NCI-H345 (cell line): ENCODE data around the gene CDKAL1.
"Not testable (repeated sequence)": the region's sequence is repeated elsewhere in the genome, so short reads cannot be mapped to it uniquely, and the experiment has no call there.

Experiments used
- DNase-seq: peaks from one replicate; lab custom pipeline; 2025; lab: John Stamatoyannopoulos, UW

The CDKAL1 gene

GRCh38 chr6:20708367-20709124 lies 174.3 kb downstream of the CDKAL1 start:
- no peak for DNase-seq

DNA sequence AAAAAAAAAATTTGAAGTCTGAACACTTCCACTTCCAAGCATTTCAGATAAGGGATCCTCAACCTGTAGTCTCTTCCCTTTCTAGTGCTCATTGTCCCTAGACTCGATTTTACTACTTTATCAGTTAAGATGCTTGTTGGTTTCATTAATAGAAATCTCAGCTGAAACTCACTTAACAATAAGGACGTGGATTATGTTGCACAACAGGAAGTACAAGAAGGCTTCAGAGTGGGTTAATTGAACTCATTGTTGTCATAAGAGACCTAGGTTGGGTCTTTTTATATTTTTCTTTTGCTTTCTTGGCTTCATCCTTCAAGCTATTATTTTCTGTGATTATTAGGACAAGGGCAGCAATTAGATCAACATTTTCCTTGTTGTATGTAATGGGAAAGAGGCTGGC lies 175.2 kb downstream of the CDKAL1 start:
- no peak for DNase-seq

DNA sequence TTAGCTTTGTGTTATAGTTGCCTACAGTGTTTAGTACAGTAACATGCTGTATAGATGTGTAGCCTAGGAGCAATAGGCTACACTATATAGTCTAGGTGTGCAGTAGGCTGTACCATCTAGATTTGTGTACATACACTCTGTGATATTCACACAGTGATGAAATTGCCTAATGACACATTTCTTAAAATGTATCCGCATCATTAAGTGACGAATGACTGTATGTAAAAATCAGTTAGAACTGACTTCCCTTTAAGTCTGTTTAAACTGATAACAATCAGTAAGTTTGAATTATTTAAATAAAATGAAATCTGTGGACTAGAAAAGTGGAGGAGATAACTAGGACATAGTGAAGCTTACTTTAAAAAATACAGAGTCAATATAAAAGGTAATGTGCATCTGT lies 176.1 kb downstream of the CDKAL1 start:
- DNase-seq = no peak

- DNase-seq = no peak
Measured at GRCh38 chr6:20711518-20711917, 177.3 kb downstream of the CDKAL1 start.

- DNase-seq = peak; percentile 40
Measured at GRCh38 chr6:20712011-20712410, 177.8 kb downstream of the CDKAL1 start.

DNA sequence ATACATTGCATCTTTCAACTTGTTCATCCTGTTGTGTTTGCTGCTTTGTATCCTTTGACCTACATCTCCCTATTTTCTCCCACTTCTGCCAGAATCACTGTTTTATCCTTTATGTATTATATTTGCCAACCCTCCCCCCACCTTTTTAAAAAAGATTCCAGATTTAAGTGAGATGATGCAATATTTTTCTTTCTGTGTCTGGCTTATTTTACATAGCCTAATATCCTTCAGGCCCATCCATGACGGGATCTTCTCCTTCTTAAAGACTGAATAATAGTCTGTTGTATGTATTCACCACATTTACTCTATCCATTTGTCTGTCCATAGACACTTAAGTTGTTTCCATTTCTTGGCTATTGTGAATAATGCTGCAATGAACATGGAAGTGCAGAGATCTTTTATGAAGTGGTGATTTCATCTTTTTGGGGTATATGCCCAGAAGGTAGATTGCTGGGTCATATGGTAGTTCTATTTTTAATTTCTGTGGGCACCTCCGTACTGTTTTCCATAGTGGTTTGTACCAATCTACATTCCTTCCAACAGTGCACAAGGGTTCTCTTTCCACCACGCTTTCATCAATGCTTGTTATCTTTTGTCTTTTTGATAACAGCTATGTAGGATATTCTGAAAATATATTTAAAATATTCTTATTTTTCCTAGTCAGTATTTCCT lies 181.0 kb downstream of the CDKAL1 start:
- no peak for DNase-seq

- DNase-seq = no peak
Measured at GRCh38 chr6:20716865-20717264, 182.6 kb downstream of the CDKAL1 start.

GRCh38 chr6:20717743-20718142 lies 183.5 kb downstream of the CDKAL1 start:
- DNase-seq = peak; percentile 71

DNA sequence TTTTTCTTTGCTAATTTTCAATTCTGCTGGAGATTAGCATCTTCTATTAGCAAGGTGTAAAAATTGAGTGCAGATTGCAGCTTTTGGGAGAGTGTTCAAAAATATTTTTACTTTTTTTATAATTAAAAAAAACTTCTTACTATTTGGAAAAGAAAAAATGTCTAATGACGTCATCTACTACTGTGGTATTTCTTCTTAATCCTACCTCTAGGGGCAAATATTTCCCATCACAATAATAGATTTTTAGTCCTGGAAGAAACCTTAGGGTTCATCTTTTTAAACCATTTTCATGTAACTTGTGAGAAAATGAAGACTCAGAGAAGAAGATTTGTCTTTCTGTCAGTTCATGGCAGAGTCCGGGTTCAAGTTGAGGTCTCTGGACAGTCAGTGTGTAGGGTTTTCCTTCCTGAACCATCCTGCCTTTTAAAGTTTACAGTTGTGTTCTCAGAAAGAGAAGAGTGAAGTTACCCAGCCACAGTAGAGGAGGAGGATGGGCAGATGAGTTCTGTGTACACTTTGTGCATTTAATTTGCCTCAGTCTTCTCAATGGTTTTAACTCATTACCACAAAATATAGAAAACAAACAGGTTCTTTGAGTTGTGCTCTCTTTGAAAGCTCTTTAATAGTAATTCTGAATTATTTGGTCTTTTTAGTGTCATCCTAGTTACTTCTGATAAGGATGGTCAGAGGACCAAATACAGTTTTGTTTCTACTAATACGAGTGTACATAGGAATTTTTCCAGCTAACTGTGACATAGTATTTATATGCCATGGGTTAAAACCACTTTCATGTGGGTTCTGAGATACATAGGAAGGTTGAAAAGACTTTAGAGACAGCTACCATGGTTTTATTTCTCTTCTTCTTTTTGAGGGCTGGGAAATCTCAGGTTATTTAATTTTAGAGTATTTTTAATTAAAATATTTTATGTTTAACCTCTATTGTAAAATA lies 184.7 kb downstream of the CDKAL1 start:
- DNase-seq = no peak

GRCh38 chr6:20719980-20720379 lies 185.7 kb downstream of the CDKAL1 start:
- no peak for DNase-seq

DNA sequence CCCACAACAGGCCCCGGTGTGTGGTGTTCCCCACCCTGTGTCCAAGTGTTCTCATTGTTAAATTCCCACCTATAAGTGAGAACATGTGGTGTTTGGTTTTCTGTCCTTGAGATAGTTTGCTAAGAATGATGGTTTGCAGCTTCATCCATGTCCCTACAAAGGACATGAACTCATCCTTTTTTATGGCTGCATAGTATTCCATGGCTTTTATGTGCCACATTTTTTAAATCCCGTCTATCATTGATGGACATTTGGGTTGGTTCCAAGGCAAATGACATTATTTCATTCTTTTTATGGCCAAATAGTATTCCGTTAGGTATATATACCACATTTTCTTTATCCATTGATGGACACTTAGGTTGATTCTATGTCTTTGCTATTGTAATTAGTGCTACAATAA lies 186.9 kb downstream of the CDKAL1 start:
- DNase-seq = not testable (repeated sequence)

- no peak for DNase-seq
Measured at GRCh38 chr6:20722455-20722854, 188.2 kb downstream of the CDKAL1 start.

- DNase-seq = no peak
Measured at GRCh38 chr6:20723236-20723635, 189.0 kb downstream of the CDKAL1 start.

DNA sequence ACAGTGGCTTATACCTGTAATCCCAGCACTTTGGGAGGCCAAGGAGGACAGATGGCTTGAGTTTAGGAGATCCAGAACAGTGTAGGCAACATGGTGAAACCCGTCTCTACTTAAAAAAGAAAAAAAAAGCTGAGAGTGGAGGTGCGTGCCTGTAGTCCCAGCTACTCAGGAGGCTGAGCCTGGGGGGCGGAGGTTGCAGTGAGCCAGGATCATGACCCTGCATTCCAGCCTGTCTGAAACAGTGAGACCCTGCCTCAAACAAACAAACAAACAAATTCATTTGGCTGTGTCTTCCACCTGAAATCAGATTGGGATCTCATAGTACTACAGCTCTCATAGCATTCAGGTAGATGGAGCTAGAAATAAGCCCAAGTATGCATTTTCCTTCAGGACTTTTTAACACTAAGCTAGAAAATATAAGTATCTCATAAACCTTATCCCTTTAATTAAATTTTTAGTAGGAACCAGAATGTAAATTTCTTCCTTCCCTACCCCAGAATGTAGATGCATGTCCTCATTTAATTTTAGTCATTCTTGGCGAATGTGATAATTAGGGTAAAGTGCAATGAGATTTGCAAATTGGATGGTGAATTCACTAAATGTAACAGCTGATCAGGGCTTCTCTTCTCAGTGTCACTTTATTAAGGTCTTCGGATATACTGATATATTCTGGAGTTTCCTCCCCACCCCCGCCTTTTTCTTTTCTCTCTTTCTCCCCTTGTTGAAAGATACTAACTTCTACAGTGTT lies 190.4 kb downstream of the CDKAL1 start:
- DNase-seq = no peak

DNA sequence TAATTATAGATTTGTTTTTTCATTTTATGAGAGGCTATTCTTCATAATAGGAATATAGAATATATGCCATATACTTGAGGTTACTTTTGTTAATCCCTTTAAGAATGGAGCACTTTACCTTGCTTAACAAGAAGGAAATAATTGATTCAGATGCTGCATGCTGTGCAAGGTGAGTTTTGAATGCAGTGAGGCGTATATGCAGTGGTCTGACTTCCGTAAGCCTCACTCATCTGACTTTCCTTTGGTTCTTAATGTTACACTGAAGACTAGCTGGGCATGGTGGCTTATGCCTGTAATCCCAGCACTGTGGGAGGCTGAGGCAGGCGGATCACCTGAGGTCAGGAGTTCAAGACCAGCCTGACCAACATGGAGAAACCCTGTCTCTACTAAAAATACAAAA lies 191.0 kb downstream of the CDKAL1 start:
- DNase-seq = not testable (repeated sequence)

DNA sequence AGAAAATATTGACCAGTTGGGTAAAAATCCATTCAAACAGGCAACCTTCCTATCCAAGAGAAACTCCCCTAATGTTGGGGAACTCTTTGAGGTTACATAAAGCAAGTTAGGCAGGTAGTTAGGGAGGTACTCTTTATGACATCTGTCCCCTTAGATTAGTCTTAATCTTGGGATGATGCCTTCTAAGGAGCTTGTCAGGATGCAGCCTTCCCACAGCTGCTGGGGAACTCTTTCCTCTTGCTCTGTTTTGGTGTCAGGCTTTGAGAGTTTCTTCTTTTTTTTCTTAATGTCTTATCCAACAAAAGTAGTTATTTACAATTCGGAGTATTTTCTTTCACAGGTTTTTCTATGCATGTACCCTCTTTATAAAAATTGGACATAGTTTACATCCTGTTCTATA lies 194.8 kb downstream of the CDKAL1 start:
- no peak for DNase-seq

- DNase-seq = not testable (repeated sequence)
Measured at GRCh38 chr6:20732362-20732761, 198.1 kb downstream of the CDKAL1 start.

DNA sequence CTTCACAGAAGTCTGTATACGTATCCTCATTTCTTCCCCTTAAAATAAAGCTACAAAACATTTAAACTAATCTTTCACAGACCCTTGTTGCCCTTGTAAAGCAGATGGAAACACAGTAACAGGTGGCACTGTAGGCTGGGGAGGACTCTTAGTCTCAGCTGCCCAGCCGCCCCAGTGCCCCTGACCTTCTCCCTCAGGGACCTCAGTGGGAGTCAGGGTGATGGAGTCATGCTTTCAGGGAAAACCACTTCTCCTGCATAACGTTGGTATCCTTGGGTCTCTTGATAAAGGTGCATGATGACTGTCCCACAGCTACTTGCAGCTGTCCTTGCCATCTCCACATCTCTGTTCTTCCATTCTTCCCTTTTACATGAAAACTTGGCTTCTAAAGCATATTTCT lies 198.6 kb downstream of the CDKAL1 start:
- no peak for DNase-seq

- DNase-seq = no peak
Measured at GRCh38 chr6:20737912-20738311, 203.7 kb downstream of the CDKAL1 start.

- DNase-seq = no peak
Measured at GRCh38 chr6:20740088-20740487, 205.8 kb downstream of the CDKAL1 start.

DNA sequence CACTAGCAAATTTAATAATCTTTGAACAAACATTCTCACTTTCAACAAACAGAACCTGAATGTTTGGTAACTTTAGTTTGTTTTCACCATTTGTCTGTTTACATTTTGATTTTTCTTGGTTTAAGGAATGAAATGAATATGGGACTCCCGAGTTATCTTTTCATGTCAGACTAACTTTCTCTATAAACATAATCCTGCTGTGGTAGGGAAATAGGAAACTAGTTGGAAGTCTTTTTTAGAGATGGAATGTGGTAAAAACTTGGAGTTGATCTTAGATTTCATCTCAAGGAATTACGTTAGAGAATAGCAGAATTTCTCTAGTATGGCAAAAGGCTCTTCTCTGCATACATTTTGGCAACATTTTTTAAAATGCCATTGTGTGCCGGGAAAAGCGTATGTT lies 206.5 kb downstream of the CDKAL1 start:
- DNase-seq = no peak

DNA sequence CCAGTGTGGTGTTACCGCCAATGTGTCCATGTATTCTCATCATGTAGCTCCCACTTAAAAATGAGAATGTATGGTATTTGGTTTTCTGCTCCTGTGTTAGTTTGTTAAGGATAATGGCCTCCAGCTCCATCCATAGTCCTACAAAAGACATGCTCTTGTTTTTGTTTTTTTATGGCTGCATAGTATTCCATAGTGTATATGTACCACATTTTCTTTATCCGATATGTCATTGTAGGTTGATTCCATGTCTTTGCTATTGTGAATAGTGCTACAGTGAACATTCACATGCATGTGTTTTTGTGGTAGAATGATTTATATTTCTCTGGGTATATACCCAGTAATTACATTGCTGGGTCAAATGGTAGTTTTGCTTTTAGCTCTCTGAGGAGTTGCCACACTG lies 207.2 kb downstream of the CDKAL1 start:
- DNase-seq = no peak
